Measurements from ENCODE around the gene SH3PXD2A.

Gene SH3PXD2A

GRCh38 chr10:103600956-103601569 lies 254.3 kb downstream of the SH3PXD2A start:
- Histone ChIP-seq H3K4me2 (no peak overlapping the region), H4K20me1 (ENCODE audit: insufficient read depth) (no peaks in the 10 kb centered on the region), H3K27ac (no peak overlapping the region), H3K36me3 (ENCODE audit: insufficient read depth) (no peaks in the 10 kb centered on the region), H3K79me2 (ENCODE audit: insufficient read depth, low read depth) (no peaks in the 10 kb centered on the region), H3K4me3 (IDR thresholded peaks at IDR 0.05; ENCODE audit: insufficient read depth, low read depth, low read length) (no peak overlapping the region), H3K4me1 (ENCODE audit: low read depth, poor library complexity, severe bottlenecking) (no peaks in the 10 kb centered on the region), H2AFZ (ENCODE audit: low read depth) (no peak overlapping the region), H3K27me3 (ENCODE audit: insufficient read depth, low read depth) (no peaks in the 10 kb centered on the region), H3K9ac (no peak overlapping the region)
- TF ChIP-seq, protein P1, sequence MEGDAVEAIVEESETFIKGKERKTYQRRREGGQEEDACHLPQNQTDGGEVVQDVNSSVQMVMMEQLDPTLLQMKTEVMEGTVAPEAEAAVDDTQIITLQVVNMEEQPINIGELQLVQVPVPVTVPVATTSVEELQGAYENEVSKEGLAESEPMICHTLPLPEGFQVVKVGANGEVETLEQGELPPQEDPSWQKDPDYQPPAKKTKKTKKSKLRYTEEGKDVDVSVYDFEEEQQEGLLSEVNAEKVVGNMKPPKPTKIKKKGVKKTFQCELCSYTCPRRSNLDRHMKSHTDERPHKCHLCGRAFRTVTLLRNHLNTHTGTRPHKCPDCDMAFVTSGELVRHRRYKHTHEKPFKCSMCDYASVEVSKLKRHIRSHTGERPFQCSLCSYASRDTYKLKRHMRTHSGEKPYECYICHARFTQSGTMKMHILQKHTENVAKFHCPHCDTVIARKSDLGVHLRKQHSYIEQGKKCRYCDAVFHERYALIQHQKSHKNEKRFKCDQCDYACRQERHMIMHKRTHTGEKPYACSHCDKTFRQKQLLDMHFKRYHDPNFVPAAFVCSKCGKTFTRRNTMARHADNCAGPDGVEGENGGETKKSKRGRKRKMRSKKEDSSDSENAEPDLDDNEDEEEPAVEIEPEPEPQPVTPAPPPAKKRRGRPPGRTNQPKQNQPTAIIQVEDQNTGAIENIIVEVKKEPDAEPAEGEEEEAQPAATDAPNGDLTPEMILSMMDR (conservative IDR thresholded peaks at IDR 0.05; ENCODE audit: low read depth, low read length): no peak

DNA sequence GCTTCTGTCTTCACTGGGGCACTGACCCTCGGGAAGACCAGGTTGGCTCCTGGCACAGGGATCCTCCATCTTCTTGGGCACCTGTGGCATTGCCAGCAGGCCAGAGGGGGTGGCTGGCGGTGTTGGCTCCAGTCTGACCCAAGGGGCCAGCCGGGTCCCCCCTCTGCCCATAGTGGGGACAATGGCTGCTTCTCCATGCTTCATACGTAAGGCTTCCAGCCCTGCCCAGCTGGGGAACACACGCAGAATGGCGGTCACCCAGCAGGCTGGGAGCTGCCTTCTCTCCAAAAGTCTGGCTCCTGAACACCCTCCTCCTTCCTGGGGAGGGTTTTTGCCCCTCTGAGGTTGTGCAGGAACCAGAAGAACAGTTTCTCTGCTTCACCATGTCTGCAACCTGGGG lies 255.1 kb downstream of the SH3PXD2A start:
- Histone ChIP-seq H2AFZ (ENCODE audit: low read depth) (no peak overlapping the region), H3K27ac (no peak overlapping the region), H3K9ac (no peak overlapping the region), H3K4me3 (IDR thresholded peaks at IDR 0.05; ENCODE audit: insufficient read depth, low read depth, low read length) (no peak overlapping the region), H3K27me3 (ENCODE audit: insufficient read depth, low read depth) (no peaks in the 10 kb centered on the region), H4K20me1 (ENCODE audit: insufficient read depth) (no peaks in the 10 kb centered on the region), H3K79me2 (ENCODE audit: insufficient read depth, low read depth) (no peaks in the 10 kb centered on the region), H3K4me1 (ENCODE audit: low read depth, poor library complexity, severe bottlenecking) (no peaks in the 10 kb centered on the region), H3K4me2 (no peak overlapping the region), H3K36me3 (ENCODE audit: insufficient read depth) (no peaks in the 10 kb centered on the region)
- TF ChIP-seq, protein P1 (conservative IDR thresholded peaks at IDR 0.05; ENCODE audit: low read depth, low read length): no peak

DNA sequence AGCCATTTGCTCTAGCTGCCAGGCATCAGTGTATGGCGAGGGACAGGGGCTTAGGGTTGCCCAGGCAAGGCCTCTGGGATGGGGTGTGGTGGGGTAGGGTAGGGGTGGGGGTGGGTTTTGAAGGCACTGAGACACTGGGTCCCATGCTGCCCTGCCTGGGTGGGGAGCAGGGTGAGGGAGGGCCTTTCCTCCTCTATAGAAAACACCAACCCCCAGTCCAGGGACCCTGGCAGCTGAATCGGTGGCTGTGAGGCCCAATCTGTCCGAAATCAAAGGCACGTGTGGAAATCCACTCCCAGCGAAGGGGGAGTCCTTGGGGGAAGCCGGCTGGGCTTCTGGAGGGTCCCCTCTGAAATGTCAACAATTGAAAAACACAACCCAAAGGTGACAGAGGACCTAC lies 255.5 kb downstream of the SH3PXD2A start:
- Histone ChIP-seq H3K9ac (no peak overlapping the region), H3K4me3 (IDR thresholded peaks at IDR 0.05; ENCODE audit: insufficient read depth, low read depth, low read length) (no peak overlapping the region), H3K36me3 (ENCODE audit: insufficient read depth) (no peaks in the 10 kb centered on the region), H2AFZ (ENCODE audit: low read depth) (no peak overlapping the region), H3K79me2 (ENCODE audit: insufficient read depth, low read depth) (no peaks in the 10 kb centered on the region), H4K20me1 (ENCODE audit: insufficient read depth) (no peaks in the 10 kb centered on the region), H3K27ac (no peak overlapping the region), H3K27me3 (ENCODE audit: insufficient read depth, low read depth) (no peaks in the 10 kb centered on the region), H3K4me2 (no peak overlapping the region), H3K4me1 (ENCODE audit: low read depth, poor library complexity, severe bottlenecking) (no peaks in the 10 kb centered on the region)
- TF ChIP-seq, protein P1 (conservative IDR thresholded peaks at IDR 0.05; ENCODE audit: low read depth, low read length): no peak

- no peaks in the 10 kb centered on the region for H3K27me3 ChIP-seq (ENCODE audit: insufficient read depth, low read depth)
- H3K4me1 ChIP-seq (ENCODE audit: low read depth, poor library complexity, severe bottlenecking): no peaks in the 10 kb centered on the region
- no peak overlapping the region for H3K4me3 ChIP-seq (IDR thresholded peaks at IDR 0.05; ENCODE audit: insufficient read depth, low read depth, low read length)
- no peaks in the 10 kb centered on the region for H3K36me3 ChIP-seq (ENCODE audit: insufficient read depth)
- H3K27ac ChIP-seq: no peak overlapping the region
- no peak overlapping the region for H2AFZ ChIP-seq (ENCODE audit: low read depth)
- no peaks in the 10 kb centered on the region for H4K20me1 ChIP-seq (ENCODE audit: insufficient read depth)
- no peaks in the 10 kb centered on the region for H3K79me2 ChIP-seq (ENCODE audit: insufficient read depth, low read depth)
- H3K4me2 ChIP-seq: no peak overlapping the region
- TF ChIP-seq, protein P1 (conservative IDR thresholded peaks at IDR 0.05; ENCODE audit: low read depth, low read length): no peak
- no peak overlapping the region for H3K9ac ChIP-seq
Observed at GRCh38 chr10:103599211-103599610, 256.2 kb downstream of the SH3PXD2A start.

All from KMS-11 (cell line).